GM21423 (cell line): ENCODE measurements around the gene MYZAP.

Experiments used
- ATAC-seq: cut with Tn5 transposase; IDR thresholded peaks from one replicate; pipeline ENCODE4 v1.9.1; 2021; ENCODE audit warnings: mild to moderate bottlenecking, moderate library complexity; ENCODE audit not compliant: unreplicated experiment

The MYZAP gene, protein sequence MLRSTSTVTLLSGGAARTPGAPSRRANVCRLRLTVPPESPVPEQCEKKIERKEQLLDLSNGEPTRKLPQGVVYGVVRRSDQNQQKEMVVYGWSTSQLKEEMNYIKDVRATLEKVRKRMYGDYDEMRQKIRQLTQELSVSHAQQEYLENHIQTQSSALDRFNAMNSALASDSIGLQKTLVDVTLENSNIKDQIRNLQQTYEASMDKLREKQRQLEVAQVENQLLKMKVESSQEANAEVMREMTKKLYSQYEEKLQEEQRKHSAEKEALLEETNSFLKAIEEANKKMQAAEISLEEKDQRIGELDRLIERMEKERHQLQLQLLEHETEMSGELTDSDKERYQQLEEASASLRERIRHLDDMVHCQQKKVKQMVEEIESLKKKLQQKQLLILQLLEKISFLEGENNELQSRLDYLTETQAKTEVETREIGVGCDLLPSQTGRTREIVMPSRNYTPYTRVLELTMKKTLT

GRCh38 chr15:57591822-57592367, at the start of gene MYZAP:
MYZAP (plus strand) TSS chr15:57591904; CDS start chr15:57592035, 131 bp downstream.
- ATAC-seq: no peak

DNA sequence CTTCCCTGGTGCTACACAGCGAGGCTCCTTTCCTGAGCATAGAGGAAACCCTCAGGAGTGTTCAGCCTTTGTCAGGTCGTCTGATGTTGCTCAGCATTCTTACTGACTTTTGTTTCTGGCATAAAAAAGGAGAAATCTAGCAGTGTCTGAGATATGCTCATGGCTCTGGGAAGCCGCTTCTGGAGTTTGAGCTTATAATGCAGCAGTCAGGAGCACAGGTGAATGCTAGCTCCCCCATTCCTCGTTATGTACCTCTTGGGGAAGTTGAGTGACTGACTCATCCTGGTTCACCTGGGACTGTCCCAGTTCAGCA, 49.2 kb upstream of the MYZAP start:
- ATAC-seq: no peak

- ATAC-seq: no peak
Observed at GRCh38 chr15:57544848-57545480, 46.7 kb upstream of the MYZAP start.

- ATAC-seq: no peak
Observed at GRCh38 chr15:57545995-57546394, 45.7 kb upstream of the MYZAP start.

- ATAC-seq: no peak
Observed at GRCh38 chr15:57547243-57547755, 44.4 kb upstream of the MYZAP start.

GRCh38 chr15:57548351-57548750, 43.4 kb upstream of the MYZAP start:
- ATAC-seq: no peak

GRCh38 chr15:57548835-57549234, 42.9 kb upstream of the MYZAP start:
- no peak for ATAC-seq

GRCh38 chr15:57549935-57550334, 41.8 kb upstream of the MYZAP start:
- no peak for ATAC-seq

GRCh38 chr15:57550640-57551039, 41.1 kb upstream of the MYZAP start:
- no peak for ATAC-seq

GRCh38 chr15:57551715-57552677, 39.7 kb upstream of the MYZAP start:
- no peak for ATAC-seq

GRCh38 chr15:57552678-57553334, 38.9 kb upstream of the MYZAP start:
- ATAC-seq: no peak

DNA sequence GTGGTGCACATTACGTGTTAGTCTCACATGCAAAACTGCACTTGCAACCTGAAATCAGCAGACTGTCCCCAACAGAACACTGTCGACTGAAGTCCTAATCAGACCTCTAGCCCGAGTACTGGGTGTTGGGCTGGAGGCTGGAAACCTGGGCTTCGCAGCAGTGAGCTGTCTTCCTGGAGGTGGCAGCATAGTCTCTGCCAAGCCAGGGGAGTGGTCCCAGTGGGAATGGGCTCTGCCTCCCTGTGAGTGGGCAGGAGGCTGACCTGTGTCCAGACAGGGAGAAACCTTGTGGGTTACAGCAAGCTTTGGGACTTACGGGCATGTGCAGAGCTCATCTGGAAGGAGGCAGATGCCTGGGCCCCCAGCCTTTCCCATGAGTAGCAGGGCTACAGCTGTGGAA, 38.2 kb upstream of the MYZAP start:
- no peak for ATAC-seq

- no peak for ATAC-seq
Observed at GRCh38 chr15:57554063-57554811, 37.5 kb upstream of the MYZAP start.

GRCh38 chr15:57554812-57555179, 36.9 kb upstream of the MYZAP start:
- ATAC-seq: no peak

GRCh38 chr15:57555270-57555669, 36.4 kb upstream of the MYZAP start:
- ATAC-seq: no peak

DNA sequence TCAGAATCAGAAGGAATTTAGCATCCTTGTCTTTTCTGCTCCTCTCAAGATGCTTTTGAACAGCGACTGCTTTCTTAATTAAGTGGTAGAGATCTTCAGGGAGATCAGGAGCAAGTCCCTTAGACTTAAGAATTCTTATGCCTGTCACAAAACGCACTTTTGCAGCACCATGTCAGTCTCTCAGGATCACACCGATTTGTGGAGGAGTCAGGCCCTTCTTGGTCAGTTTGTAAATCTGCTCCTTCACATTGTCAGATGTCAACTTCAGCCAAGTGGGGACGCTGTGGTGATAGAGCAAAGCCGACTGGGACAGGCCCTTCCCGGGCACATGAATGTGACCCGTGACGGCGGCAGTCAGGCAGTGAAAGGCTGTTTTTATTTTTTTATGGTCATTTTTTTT, 35.7 kb upstream of the MYZAP start:
- ATAC-seq: no peak

GRCh38 chr15:57557267-57557666, 34.4 kb upstream of the MYZAP start:
- ATAC-seq: no peak

- no peak for ATAC-seq
Observed at GRCh38 chr15:57557810-57558209, 33.9 kb upstream of the MYZAP start.

DNA sequence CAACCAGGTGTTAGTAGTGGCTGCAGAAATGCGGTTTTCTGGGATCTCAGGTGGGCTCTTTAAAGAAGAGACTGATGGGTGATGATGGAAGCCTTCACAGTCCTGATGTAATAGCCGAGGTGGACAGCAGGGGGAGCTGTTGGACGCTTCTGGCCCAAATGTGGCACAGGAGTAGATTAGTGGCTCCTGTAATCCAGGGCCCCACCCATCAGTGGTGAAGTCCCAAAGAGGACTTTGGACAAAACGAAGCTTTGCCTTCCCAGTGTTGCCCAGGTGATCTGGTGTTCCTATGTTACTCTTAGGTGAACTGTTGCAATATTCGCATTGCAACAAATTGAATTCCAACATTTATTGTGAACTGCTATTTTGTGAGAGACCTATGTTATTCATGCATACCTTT, 31.8 kb upstream of the MYZAP start:
- ATAC-seq: no peak
